KMS-11 (cell line): ENCODE results near the gene HK3.

ENCODE experiments used
- H2AFZ ChIP-seq: fragments of 200-600 bp; sonication (generic); 2 replicates; pipeline ENCODE4 v1.6.1; 2016; ENCODE audit warnings: antibody characterized with exemption, mixed run types, low read depth
- H3K27ac ChIP-seq: fragments of 200-600 bp; sonication (generic); 2 replicates; pipeline ENCODE4 v1.6.1; 2016; ENCODE audit warnings: mild to moderate bottlenecking, mixed run types
- H3K27me3 ChIP-seq: fragments of 200-600 bp; sonication (generic); 2 replicates; pipeline ENCODE4 v1.6.1; 2017; ENCODE audit warnings: mild to moderate bottlenecking, low read depth, mixed run types, moderate library complexity; ENCODE audit not compliant: insufficient read depth
- H3K36me3 ChIP-seq: fragments of 200-600 bp; sonication (generic); 2 replicates; pipeline ENCODE4 v1.6.1; 2017; ENCODE audit warnings: mild to moderate bottlenecking, mixed run types; ENCODE audit not compliant: insufficient read depth
- H3K4me1 ChIP-seq: fragments of 200-600 bp; sonication (generic); 2 replicates; pipeline ENCODE4 v1.6.1; 2016; ENCODE audit warnings: mild to moderate bottlenecking, low read depth, mixed run types; ENCODE audit not compliant: poor library complexity, severe bottlenecking
- H3K4me2 ChIP-seq: fragments of 200-600 bp; sonication (generic); 2 replicates; pipeline ENCODE4 v1.7.0; 2016; ENCODE audit warnings: mild to moderate bottlenecking, mixed run types
- H3K4me3 ChIP-seq: fragments of 200-600 bp; sonication (generic); IDR thresholded peaks from 2 replicates; pipeline ENCODE4 v1.6.1; 2017; ENCODE audit warnings: low read depth, low read length, mixed read lengths; ENCODE audit not compliant: insufficient read depth
- H3K79me2 ChIP-seq: fragments of 200-600 bp; sonication (generic); 2 replicates; pipeline ENCODE4 v1.6.1; 2016; ENCODE audit warnings: low read depth, mixed run types; ENCODE audit not compliant: insufficient read depth
- H3K9ac ChIP-seq: fragments of 200-600 bp; sonication (generic); 2 replicates; pipeline ENCODE4 v1.6.1; 2016; ENCODE audit warnings: mild to moderate bottlenecking, mixed run types
- H4K20me1 ChIP-seq: fragments of 200-600 bp; sonication (generic); 2 replicates; pipeline ENCODE4 v1.6.1; 2016; ENCODE audit warnings: mild to moderate bottlenecking, mixed run types; ENCODE audit not compliant: insufficient read depth
- TF ChIP-seq, protein P1 (sequence below): fragments of 200-600 bp; sonication (generic); conservative IDR thresholded peaks from 2 replicates; pipeline ENCODE4 v1.6.1; 2017; ENCODE audit warnings: low read depth, mild to moderate bottlenecking, antibody characterized with exemption, low read length, moderate library complexity, mixed read lengths

Gene HK3

GRCh38 chr5:176851380-176851779, 47.8 kb downstream of the HK3 start:
- Histone ChIP-seq H3K79me2 (no peaks in the 10 kb centered on the region), H3K9ac (no peak overlapping the region), H3K36me3 (no peaks in the 10 kb centered on the region), H3K27ac (no peak overlapping the region), H3K4me1 (no peaks in the 10 kb centered on the region), H4K20me1 (no peaks in the 10 kb centered on the region), H3K27me3 (peaks cover 54% of the 10 kb centered on the region; the same call in 1 of the 2 replicates), H2AFZ (no peak overlapping the region), H3K4me3 (no peak overlapping the region), H3K4me2 (no peak overlapping the region)
- TF ChIP-seq, protein P1, sequence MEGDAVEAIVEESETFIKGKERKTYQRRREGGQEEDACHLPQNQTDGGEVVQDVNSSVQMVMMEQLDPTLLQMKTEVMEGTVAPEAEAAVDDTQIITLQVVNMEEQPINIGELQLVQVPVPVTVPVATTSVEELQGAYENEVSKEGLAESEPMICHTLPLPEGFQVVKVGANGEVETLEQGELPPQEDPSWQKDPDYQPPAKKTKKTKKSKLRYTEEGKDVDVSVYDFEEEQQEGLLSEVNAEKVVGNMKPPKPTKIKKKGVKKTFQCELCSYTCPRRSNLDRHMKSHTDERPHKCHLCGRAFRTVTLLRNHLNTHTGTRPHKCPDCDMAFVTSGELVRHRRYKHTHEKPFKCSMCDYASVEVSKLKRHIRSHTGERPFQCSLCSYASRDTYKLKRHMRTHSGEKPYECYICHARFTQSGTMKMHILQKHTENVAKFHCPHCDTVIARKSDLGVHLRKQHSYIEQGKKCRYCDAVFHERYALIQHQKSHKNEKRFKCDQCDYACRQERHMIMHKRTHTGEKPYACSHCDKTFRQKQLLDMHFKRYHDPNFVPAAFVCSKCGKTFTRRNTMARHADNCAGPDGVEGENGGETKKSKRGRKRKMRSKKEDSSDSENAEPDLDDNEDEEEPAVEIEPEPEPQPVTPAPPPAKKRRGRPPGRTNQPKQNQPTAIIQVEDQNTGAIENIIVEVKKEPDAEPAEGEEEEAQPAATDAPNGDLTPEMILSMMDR, result no peak

- no peak overlapping the region for H3K9ac ChIP-seq
- H3K79me2 ChIP-seq, result no peaks in the 10 kb centered on the region
- H3K27ac ChIP-seq, result no peak overlapping the region
- H2AFZ ChIP-seq, result no peak overlapping the region
- no peak overlapping the region for H3K4me3 ChIP-seq
- no peak overlapping the region for H3K4me2 ChIP-seq
- TF ChIP-seq, protein P1, result no peak
- no peaks in the 10 kb centered on the region for H3K36me3 ChIP-seq
- H4K20me1 ChIP-seq, result no peaks in the 10 kb centered on the region
- H3K27me3 ChIP-seq, result peaks cover 53% of the 10 kb centered on the region; the same call in 1 of the 2 replicates
- no peaks in the 10 kb centered on the region for H3K4me1 ChIP-seq
These were observed 48.5 kb downstream of the HK3 start for GRCh38 chr5:176850371-176851245.

- no peak overlapping the region for H3K27ac ChIP-seq
- H3K4me1 ChIP-seq, result no peaks in the 10 kb centered on the region
- peaks cover 51% of the 10 kb centered on the region; the same call in 1 of the 2 replicates for H3K27me3 ChIP-seq
- H3K4me3 ChIP-seq, result no peak overlapping the region
- no peak overlapping the region for H3K4me2 ChIP-seq
- H3K79me2 ChIP-seq, result no peaks in the 10 kb centered on the region
- no peaks in the 10 kb centered on the region for H3K36me3 ChIP-seq
- TF ChIP-seq, protein P1, result no peak
- H4K20me1 ChIP-seq, result no peaks in the 10 kb centered on the region
- no peak overlapping the region for H2AFZ ChIP-seq
- H3K9ac ChIP-seq, result no peak overlapping the region
These were observed 49.4 kb downstream of the HK3 start for GRCh38 chr5:176849611-176850227.

- H3K4me2 ChIP-seq, result no peak overlapping the region
- H3K79me2 ChIP-seq, result no peaks in the 10 kb centered on the region
- H3K27ac ChIP-seq, result no peak overlapping the region
- H3K4me1 ChIP-seq, result no peaks in the 10 kb centered on the region
- no peaks in the 10 kb centered on the region for H3K36me3 ChIP-seq
- no peak overlapping the region for H3K9ac ChIP-seq
- H2AFZ ChIP-seq, result no peak overlapping the region
- H3K27me3 ChIP-seq, result peaks cover 49% of the 10 kb centered on the region; the same call in 1 of the 2 replicates
- H4K20me1 ChIP-seq, result no peaks in the 10 kb centered on the region
- no peak overlapping the region for H3K4me3 ChIP-seq
- TF ChIP-seq, protein P1, result no peak
These were observed 50.5 kb downstream of the HK3 start for GRCh38 chr5:176848651-176849050.
